HG03108 (cell line): ENCODE data around the gene KCNF1.
"Not testable (repeated sequence)": the region's sequence is repeated elsewhere in the genome, so short reads cannot be mapped to it uniquely, and the experiment has no call there.

ENCODE experiments used
- ATAC-seq: cut with Tn5 transposase; IDR thresholded peaks from one replicate; pipeline ENCODE4 v1.9.1; 2021; ENCODE audit warnings: moderate library complexity; ENCODE audit not compliant: unreplicated experiment

KCNF1 gene

DNA sequence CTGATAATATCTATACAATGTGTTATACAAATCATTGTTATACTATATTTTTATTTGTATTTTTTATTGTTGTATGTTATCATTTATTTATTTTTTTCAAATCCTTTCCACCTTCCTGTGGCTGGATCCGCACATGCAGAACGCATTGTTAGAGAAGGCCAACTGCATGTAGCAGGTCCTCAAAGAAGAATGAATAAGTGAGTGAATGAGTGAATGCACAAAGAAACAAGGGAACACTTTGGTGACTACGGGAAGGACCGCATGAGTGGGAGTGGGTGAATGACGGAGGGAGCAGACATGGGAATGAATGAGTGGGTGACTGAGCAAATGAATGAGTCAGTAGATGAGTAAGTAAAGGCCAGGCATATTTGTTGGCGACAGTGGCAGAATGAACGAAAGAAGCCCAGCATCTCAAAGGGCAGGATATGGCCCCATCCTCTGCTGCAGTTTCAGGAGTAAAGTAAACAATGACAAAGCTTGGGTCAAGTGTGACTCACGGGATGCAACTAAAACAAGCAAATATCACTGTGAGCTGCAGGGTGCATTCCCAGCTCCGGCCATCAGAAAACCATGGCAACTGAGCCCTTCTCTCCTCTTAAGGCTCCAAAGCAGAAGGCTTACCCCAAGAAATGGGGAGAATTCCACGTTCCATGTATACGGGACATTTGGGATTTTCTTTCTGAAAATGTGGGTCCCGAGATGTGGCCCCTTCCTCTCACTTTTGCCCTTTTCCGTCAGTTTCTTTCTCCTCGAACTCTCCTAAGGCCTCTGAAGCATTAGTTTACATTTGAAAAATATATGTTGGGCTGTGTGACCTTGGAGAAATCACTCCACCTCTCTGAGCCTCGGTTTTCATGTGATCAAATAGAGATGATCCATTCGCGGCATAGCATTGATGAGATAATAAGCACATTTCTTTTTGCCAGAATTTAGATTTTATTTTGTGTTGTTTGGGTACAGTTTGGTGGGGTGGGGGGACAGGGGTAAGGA is 24.5 kb downstream of the KCNF1 start:
- no peak for ATAC-seq

GRCh38 chr2:10939058-10939457 is 27.3 kb downstream of the KCNF1 start:
- ATAC-seq, result no peak

DNA sequence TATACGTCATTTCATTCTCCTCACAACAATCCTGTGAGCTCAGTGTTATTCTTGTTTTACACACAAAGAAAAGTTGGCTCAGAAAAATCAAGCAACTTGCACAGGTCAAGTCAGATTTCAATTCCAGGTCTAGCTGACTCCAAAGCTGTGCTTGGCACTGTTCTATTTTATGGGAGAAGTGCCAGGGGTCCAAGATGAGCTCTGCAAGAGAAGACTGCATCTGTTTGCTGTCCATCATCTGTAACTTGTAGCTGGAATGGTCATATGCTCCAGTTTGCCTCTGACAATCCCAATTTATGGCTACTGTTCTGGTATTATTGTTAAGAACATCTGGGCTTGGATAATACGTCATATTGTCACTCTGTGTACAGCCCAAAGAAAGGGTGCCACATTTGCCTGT is 28.9 kb downstream of the KCNF1 start:
- no peak for ATAC-seq

DNA sequence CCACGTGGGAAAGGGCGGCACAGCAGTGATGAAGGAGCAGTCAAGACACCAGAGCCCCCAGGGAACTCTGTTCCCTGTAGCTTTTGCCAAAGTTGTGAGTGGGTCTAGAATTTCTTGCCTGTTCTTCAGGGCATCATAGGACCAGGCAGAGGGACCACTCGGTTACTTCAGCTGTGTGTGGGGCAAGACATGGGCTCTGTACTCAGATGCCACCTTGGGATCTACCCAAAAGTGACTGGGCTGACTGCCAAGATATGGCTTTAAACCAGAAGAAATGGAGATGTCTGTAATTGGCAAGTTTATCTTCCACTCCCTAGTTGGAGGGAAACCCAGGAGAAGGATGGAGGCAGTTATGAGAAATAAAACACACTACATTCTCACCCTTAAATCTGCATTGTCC is 29.6 kb downstream of the KCNF1 start:
- no peak for ATAC-seq

GRCh38 chr2:10944799-10945198 is 33.1 kb downstream of the KCNF1 start:
- ATAC-seq, result no peak

GRCh38 chr2:10946394-10946793 is 34.7 kb downstream of the KCNF1 start:
- no peak for ATAC-seq

GRCh38 chr2:10947005-10947440 is 35.3 kb downstream of the KCNF1 start:
- no peak for ATAC-seq

- ATAC-seq, result no peak
Observed at GRCh38 chr2:10947446-10948187, 35.9 kb downstream of the KCNF1 start.

GRCh38 chr2:10948188-10948564 is 36.4 kb downstream of the KCNF1 start:
- no peak for ATAC-seq

- ATAC-seq, result no peak
Observed at GRCh38 chr2:10948606-10949230, 37.0 kb downstream of the KCNF1 start.

- ATAC-seq, result no peak
Observed at GRCh38 chr2:10949835-10950234, 38.1 kb downstream of the KCNF1 start.

DNA sequence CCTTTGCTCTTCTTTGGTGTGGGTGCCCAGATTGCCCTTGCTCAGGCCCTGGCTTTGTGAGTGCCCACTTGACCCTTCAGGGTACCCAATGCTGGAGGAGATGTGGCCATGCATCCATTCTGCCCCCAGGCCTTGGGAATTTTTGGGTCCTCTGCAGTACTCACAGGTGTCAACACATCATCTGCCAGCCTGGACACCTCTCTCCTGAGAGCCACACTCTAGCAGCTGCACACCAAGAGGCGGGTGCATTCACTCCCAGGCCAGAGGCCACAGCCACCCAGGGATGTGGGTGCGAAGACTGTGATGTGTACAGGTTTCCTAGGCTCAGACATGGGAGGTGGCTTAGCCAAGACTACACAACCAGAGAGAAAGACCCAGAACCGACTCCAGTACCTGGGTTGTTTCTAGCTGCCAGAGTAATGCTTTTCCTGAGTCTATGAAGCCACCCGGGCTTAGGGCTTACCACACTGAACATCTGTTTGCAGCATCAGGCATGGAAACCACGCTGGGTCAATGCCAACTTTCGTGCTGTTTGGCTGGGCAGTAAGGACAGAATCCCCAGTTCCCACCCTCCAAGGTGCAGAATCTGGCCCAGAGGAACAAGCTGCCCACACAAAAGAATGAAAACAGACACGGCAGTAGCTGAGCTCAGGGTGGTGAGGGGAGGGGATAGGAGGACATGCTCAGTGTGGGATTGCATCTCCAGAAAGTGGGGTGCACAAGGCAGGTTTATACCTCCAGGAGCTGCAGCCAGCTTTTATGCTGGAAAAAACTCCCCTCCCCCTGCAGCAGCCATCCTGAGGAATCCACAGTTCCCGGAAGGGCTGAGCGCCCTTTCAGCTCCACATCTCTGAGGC is 40.1 kb downstream of the KCNF1 start:
- no peak for ATAC-seq

- no peak for ATAC-seq
Observed at GRCh38 chr2:10954416-10954815, 42.7 kb downstream of the KCNF1 start.

DNA sequence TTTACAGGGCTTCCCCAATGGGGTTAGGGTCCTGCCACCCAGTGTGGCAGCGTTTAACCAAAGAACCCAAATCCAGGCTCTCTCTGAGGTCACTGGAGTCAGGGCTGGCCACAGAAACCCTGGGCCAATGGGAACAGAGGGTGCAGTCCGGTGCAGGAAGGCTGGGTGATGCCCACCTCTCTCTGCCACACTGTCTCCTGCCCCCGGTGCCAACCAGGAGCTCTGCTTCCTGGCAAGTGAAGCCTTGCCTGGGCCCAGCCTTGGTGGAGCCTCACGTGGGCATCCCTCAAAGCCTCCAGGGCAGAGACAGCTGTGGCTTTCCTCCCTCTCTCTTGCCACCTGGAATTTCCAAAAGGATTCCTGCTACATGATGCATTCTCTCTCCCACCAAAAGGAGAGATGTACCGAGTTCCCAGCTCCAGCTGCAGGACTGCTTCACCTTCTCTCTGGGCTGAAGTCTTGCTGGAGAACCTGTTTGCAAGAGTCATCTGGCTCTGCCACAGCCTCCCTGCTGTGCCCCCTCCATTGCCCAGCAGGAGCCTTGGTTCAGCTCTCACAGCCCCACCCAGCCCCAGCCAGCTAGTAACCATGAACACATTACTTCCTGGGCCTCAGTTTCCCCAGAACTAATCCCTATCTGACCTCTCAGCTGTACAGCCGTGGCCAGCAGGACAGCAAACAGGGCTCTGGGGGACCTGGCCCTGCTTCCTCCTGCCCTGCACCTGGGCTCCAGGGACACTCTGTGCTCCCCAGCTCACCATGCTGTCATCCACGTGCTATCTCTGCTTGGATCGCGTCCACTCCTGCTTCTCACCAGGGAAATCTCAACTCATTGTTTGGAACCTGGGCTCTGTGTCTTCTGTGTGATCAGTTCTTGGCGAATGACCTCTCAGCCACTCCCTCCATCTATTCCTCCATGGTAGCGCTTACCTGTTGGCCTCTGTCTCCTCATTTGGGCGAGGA is 43.4 kb downstream of the KCNF1 start:
- no peak for ATAC-seq

- ATAC-seq, result no peak
Observed at GRCh38 chr2:10956006-10956790, 44.5 kb downstream of the KCNF1 start.

DNA sequence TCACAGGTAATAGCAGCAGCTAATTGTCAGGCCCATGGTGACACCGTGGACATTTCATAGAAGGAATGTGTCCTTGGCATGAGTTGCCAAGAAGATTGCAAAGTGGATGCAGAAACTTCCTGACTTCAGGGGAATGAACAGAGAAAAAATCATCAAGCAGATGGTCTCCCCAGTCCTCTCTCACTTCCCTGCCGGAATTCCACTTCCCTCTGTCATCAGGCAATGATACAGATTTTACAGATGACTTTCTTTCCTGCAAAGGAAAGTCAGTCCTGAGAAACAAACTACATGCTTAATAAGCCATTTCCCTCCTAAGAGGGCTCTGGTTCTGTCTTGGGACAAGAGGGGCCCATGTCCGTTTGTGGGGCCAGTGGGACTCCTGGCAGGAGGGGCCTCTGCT is 45.7 kb downstream of the KCNF1 start:
- no peak for ATAC-seq

GRCh38 chr2:10958452-10958851 is 46.7 kb downstream of the KCNF1 start:
- not testable (repeated sequence) for ATAC-seq

GRCh38 chr2:10960606-10961489 is 49.1 kb downstream of the KCNF1 start:
- no peak for ATAC-seq
